Neural cell (in vitro differentiated cells): ENCODE results near the gene KRTAP10-4. TPM values are rescaled to one million over a fixed set of nuclear protein-coding genes. Genes with fewer than 3 reads are reported as not detected.

Experiments used
- H2AFZ ChIP-seq: fragments of 200-600, 300-800 bp; sonication (generic), shearing (Covaris generic); 2 replicates; pipeline ENCODE4 v1.6.0; 2014; ENCODE audit warnings: low read depth, mild to moderate bottlenecking, antibody characterized with exemption, low read length, moderate library complexity
- H3F3A ChIP-seq: fragments of 200-600 bp; shearing (Covaris generic); 2 replicates; pipeline ENCODE4 v1.6.1; 2016; ENCODE audit warnings: mild to moderate bottlenecking, moderate library complexity, mixed read lengths, antibody characterized with exemption, low read length; ENCODE audit not compliant: insufficient read depth, poor library complexity, severe bottlenecking
- H3K27ac ChIP-seq: fragments of 200-600, 300-800 bp; sonication (generic), shearing (Covaris generic); 2 replicates; pipeline ENCODE4 v1.5.1; 2014; ENCODE audit warnings: mild to moderate bottlenecking, low read length, moderate library complexity
- H3K27me3 ChIP-seq: fragments of 300-800, 200-600 bp; sonication (generic), shearing (Covaris generic); 2 replicates; pipeline ENCODE4 v1.6.0; 2014; ENCODE audit warnings: mild to moderate bottlenecking, low read depth, low read length, moderate library complexity; ENCODE audit not compliant: insufficient read depth
- H3K36me3 ChIP-seq: fragments of 300-800, 200-600 bp; sonication (generic), shearing (Covaris generic); 2 replicates; pipeline ENCODE4 v1.5.1; 2014; ENCODE audit warnings: mild to moderate bottlenecking, antibody characterized with exemption, low read length, moderate library complexity; ENCODE audit not compliant: insufficient read depth
- H3K4me2 ChIP-seq: fragments of 300-800, 200-600 bp; sonication (generic), shearing (Covaris generic); 2 replicates; pipeline ENCODE4 v1.6.0; 2014; ENCODE audit warnings: mild to moderate bottlenecking, low read length
- H3K4me3 ChIP-seq: fragments of 300-800, 200-600 bp; sonication (generic), shearing (Covaris generic); 2 replicates; pipeline ENCODE4 v1.5.1; 2014; ENCODE audit warnings: mild to moderate bottlenecking, low read length, moderate library complexity
- H3K79me2 ChIP-seq: fragments of 200-600 bp; shearing (Covaris generic); replicated peaks from 2 replicates; pipeline ENCODE4 v1.6.0; 2014; ENCODE audit warnings: mild to moderate bottlenecking, low read length, moderate library complexity; ENCODE audit not compliant: insufficient read depth
- H3K9ac ChIP-seq: fragments of 300-800, 200-600 bp; sonication (generic), shearing (Covaris generic); 2 replicates; pipeline ENCODE4 v1.6.1; 2016; ENCODE audit warnings: mild to moderate bottlenecking, low read length, mixed read lengths
- H3K9me2 ChIP-seq: fragments of 200-600 bp; shearing (Covaris generic); 2 replicates; pipeline ENCODE4 v1.6.1; 2016; ENCODE audit warnings: mild to moderate bottlenecking, low read length, mixed read lengths; ENCODE audit not compliant: insufficient read depth
- H3K9me3 ChIP-seq: fragments of 200-600, 300-800 bp; sonication (generic), shearing (Covaris generic); 2 replicates; pipeline ENCODE4 v1.6.1; 2016; ENCODE audit warnings: mild to moderate bottlenecking, mixed run types, low read length, moderate library complexity, mixed read lengths
- H4K20me1 ChIP-seq: fragments of 200-600 bp; shearing (Covaris generic); 2 replicates; pipeline ENCODE4 v1.6.1; 2016; ENCODE audit warnings: mild to moderate bottlenecking, mixed run types; ENCODE audit not compliant: insufficient read depth
- EP300 ChIP-seq: fragments of 450-650 bp; conservative IDR thresholded peaks from 2 replicates; pipeline ENCODE4 v1.6.1; 2014; ENCODE audit warnings: antibody characterized with exemption, mild to moderate bottlenecking, moderate library complexity; ENCODE audit not compliant: poor library complexity, severe bottlenecking
- EZH2 ChIP-seq: fragments of 200-600, 300-800 bp; shearing (Covaris generic), sonication (generic); IDR thresholded peaks from 2 replicates; pipeline ENCODE4 v1.6.1; 2014; ENCODE audit warnings: antibody characterized with exemption, low read length, borderline replicate concordance, mild to moderate bottlenecking; ENCODE audit not compliant: insufficient read depth, poor library complexity, severe bottlenecking
- MXI1 ChIP-seq: fragments of 450-650 bp; conservative IDR thresholded peaks from 2 replicates; pipeline ENCODE4 v1.6.1; 2014; ENCODE audit warnings: antibody characterized with exemption, mild to moderate bottlenecking; ENCODE audit not compliant: poor library complexity, severe bottlenecking
- POLR2AphosphoS5 ChIP-seq: IDR thresholded peaks from 2 replicates; pipeline ENCODE4 v1.6.1; 2012
- RAD21 ChIP-seq: fragments of 450-650 bp; conservative IDR thresholded peaks from 2 replicates; pipeline ENCODE4 v1.6.1; 2014; ENCODE audit warnings: antibody characterized with exemption, mild to moderate bottlenecking, moderate library complexity
- SMC3 ChIP-seq: fragments of 450-650 bp; conservative IDR thresholded peaks from 2 replicates; pipeline ENCODE4 v1.6.1; 2014; ENCODE audit warnings: antibody characterized with exemption, mild to moderate bottlenecking, moderate library complexity; ENCODE audit not compliant: poor library complexity
- TAF1 ChIP-seq: IDR thresholded peaks from 2 replicates; pipeline ENCODE4 v1.6.1; 2012; ENCODE audit warnings: low read depth
- polyA plus RNA-seq: library from polyadenylated mRNA; depleted of rRNA; stranded (reverse); fragments of >200 nt; gene quantifications from 2 replicates; pipeline ENCODE4 v1.2.3, GENCODE V29; 2014
- TF ChIP-seq, protein P1 (sequence below): fragments of 450-650 bp; IDR thresholded peaks from 2 replicates; pipeline ENCODE4 v1.5.1; 2014; ENCODE audit warnings: antibody characterized with exemption, mild to moderate bottlenecking, moderate library complexity; ENCODE audit not compliant: poor library complexity, severe bottlenecking
- TF ChIP-seq, protein P2 (sequence below): IDR thresholded peaks from 2 replicates; pipeline ENCODE4 v1.6.1; 2012; ENCODE audit warnings: borderline replicate concordance

KRTAP10-4 gene
- polyA plus RNA-seq, 1 donor from 2014 or later = not detected

DNA sequence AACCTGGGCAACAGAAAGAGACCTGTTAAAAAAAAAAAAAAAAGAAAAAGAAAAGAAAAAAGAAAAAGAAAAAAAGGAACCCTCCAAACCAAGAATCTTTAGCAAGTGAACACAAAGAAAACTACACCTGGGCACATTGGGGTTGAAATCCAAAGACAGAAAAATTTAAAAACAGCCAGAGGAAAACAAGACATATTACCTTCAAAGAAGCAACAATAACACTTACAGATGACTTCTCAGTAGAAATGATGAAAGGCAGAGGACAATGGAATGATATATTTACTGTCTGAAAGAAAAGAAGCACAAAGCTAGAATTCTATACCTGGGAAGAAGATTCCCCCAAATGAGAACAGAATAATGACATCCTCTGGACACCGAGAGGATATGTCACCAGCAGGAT is 30.8 kb upstream of the KRTAP10-4 start:
- Histone ChIP-seq H3K9me3 (no peaks in the 10 kb centered on the region), H4K20me1 (no peaks in the 10 kb centered on the region), H2AFZ (no peak overlapping the region), H3K4me3 (no peak overlapping the region), H3K79me2 (no peaks in the 10 kb centered on the region), H3F3A (no peaks in the 10 kb centered on the region), H3K4me2 (no peak overlapping the region), H3K27ac (no peak overlapping the region), H3K9me2 (no peaks in the 10 kb centered on the region), H3K9ac (no peak overlapping the region), H3K27me3 (no peaks in the 10 kb centered on the region), H3K36me3 (no peaks in the 10 kb centered on the region)
- TF ChIP-seq MXI1 = no peak
- TF ChIP-seq, protein P1, sequence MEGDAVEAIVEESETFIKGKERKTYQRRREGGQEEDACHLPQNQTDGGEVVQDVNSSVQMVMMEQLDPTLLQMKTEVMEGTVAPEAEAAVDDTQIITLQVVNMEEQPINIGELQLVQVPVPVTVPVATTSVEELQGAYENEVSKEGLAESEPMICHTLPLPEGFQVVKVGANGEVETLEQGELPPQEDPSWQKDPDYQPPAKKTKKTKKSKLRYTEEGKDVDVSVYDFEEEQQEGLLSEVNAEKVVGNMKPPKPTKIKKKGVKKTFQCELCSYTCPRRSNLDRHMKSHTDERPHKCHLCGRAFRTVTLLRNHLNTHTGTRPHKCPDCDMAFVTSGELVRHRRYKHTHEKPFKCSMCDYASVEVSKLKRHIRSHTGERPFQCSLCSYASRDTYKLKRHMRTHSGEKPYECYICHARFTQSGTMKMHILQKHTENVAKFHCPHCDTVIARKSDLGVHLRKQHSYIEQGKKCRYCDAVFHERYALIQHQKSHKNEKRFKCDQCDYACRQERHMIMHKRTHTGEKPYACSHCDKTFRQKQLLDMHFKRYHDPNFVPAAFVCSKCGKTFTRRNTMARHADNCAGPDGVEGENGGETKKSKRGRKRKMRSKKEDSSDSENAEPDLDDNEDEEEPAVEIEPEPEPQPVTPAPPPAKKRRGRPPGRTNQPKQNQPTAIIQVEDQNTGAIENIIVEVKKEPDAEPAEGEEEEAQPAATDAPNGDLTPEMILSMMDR = no peak
- no peak for TF ChIP-seq EZH2
- no peak for TF ChIP-seq RAD21
- no peak for TF ChIP-seq EP300
- no peak for TF ChIP-seq SMC3
- TF ChIP-seq, protein P2, sequence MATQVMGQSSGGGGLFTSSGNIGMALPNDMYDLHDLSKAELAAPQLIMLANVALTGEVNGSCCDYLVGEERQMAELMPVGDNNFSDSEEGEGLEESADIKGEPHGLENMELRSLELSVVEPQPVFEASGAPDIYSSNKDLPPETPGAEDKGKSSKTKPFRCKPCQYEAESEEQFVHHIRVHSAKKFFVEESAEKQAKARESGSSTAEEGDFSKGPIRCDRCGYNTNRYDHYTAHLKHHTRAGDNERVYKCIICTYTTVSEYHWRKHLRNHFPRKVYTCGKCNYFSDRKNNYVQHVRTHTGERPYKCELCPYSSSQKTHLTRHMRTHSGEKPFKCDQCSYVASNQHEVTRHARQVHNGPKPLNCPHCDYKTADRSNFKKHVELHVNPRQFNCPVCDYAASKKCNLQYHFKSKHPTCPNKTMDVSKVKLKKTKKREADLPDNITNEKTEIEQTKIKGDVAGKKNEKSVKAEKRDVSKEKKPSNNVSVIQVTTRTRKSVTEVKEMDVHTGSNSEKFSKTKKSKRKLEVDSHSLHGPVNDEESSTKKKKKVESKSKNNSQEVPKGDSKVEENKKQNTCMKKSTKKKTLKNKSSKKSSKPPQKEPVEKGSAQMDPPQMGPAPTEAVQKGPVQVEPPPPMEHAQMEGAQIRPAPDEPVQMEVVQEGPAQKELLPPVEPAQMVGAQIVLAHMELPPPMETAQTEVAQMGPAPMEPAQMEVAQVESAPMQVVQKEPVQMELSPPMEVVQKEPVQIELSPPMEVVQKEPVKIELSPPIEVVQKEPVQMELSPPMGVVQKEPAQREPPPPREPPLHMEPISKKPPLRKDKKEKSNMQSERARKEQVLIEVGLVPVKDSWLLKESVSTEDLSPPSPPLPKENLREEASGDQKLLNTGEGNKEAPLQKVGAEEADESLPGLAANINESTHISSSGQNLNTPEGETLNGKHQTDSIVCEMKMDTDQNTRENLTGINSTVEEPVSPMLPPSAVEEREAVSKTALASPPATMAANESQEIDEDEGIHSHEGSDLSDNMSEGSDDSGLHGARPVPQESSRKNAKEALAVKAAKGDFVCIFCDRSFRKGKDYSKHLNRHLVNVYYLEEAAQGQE = no peak
- TF ChIP-seq TAF1 = no peak
- TF ChIP-seq POLR2AphosphoS5 = no peak

DNA sequence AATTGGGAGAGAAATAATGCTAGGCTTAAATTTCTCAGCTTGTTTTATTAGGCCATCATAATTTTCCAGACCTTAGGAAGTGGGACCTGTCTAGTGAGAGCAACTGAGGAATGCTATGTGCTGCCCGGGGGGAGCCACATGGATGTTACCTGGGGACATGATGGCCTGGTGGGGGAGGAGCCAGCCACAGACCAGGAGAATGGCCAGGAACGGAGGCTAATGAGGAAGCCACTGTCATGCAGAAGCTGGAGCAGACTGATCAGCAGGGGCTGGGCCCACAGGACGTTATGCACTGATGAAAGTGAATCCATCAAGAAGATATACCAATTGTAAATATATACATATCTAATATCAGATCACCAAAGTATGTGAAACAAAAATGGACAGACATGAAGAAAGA is 29.0 kb upstream of the KRTAP10-4 start:
- H3K9me3 ChIP-seq = no peaks in the 10 kb centered on the region
- TF ChIP-seq SMC3 (no peak), EZH2 (no peak), POLR2AphosphoS5 (no peak), EP300 (no peak), RAD21 (no peak), TAF1 (no peak), MXI1 (no peak)
- TF ChIP-seq, protein P1 = no peak
- TF ChIP-seq, protein P2 = no peak
- no peaks in the 10 kb centered on the region for H3K27me3 ChIP-seq
- no peak overlapping the region for H3K9ac ChIP-seq
- H3K79me2 ChIP-seq = no peaks in the 10 kb centered on the region
- no peak overlapping the region for H3K27ac ChIP-seq
- no peak overlapping the region for H2AFZ ChIP-seq
- H3K4me3 ChIP-seq = no peak overlapping the region
- H4K20me1 ChIP-seq = no peaks in the 10 kb centered on the region
- H3K9me2 ChIP-seq = no peaks in the 10 kb centered on the region
- H3K4me2 ChIP-seq = no peak overlapping the region
- no peaks in the 10 kb centered on the region for H3K36me3 ChIP-seq
- no peaks in the 10 kb centered on the region for H3F3A ChIP-seq
